Left forelimb (tissue), 1 donor: ENCODE measurements around the gene ZNF385D.

Source experiments
- DNase-seq: peaks from one replicate; pipeline ENCODE4 v3.0.0-alpha.2; 2018; ENCODE audit warnings: low spot score

Gene ZNF385D

GRCh38 chr3:21747966-21748555 lies 2.9 kb downstream of the ZNF385D start:
- no peak for DNase-seq

- no peak for DNase-seq
Observed at GRCh38 chr3:21747376-21747775, 3.6 kb downstream of the ZNF385D start.

GRCh38 chr3:21745966-21746365 lies 5.0 kb downstream of the ZNF385D start:
- DNase-seq, result no peak

- DNase-seq, result no peak
Observed at GRCh38 chr3:21744793-21745192, 6.2 kb downstream of the ZNF385D start.

GRCh38 chr3:21738935-21739702 lies 11.9 kb downstream of the ZNF385D start:
- DNase-seq, result no peak

- DNase-seq, result no peak
Observed at GRCh38 chr3:21738283-21738682, 12.7 kb downstream of the ZNF385D start.

GRCh38 chr3:21734746-21735145 lies 16.3 kb downstream of the ZNF385D start:
- no peak for DNase-seq

GRCh38 chr3:21729888-21730459 lies 21.0 kb downstream of the ZNF385D start:
- no peak for DNase-seq

- DNase-seq, result no peak
Observed at GRCh38 chr3:21729331-21729730, 21.7 kb downstream of the ZNF385D start.

GRCh38 chr3:21722768-21723167 lies 28.2 kb downstream of the ZNF385D start:
- DNase-seq, result no peak

GRCh38 chr3:21722301-21722700 lies 28.7 kb downstream of the ZNF385D start:
- DNase-seq, result no peak

- DNase-seq, result no peak
Observed at GRCh38 chr3:21718943-21719591, 31.9 kb downstream of the ZNF385D start.

GRCh38 chr3:21718161-21718765 lies 32.7 kb downstream of the ZNF385D start:
- no peak for DNase-seq

GRCh38 chr3:21715662-21716061 lies 35.3 kb downstream of the ZNF385D start:
- no peak for DNase-seq

GRCh38 chr3:21705769-21706168 lies 45.2 kb downstream of the ZNF385D start:
- no peak for DNase-seq

GRCh38 chr3:21704796-21705195 lies 46.2 kb downstream of the ZNF385D start:
- DNase-seq, result no peak

GRCh38 chr3:21703291-21703690 lies 47.7 kb downstream of the ZNF385D start:
- no peak for DNase-seq

GRCh38 chr3:21697707-21698106 lies 53.3 kb downstream of the ZNF385D start:
- DNase-seq, result no peak

GRCh38 chr3:21694506-21694905 lies 56.5 kb downstream of the ZNF385D start:
- no peak for DNase-seq

- no peak for DNase-seq
Observed at GRCh38 chr3:21691036-21691435, 60.0 kb downstream of the ZNF385D start.

- no peak for DNase-seq
Observed at GRCh38 chr3:21682206-21682605, 68.8 kb downstream of the ZNF385D start.

- DNase-seq, result no peak
Observed at GRCh38 chr3:21673393-21673792, 77.6 kb downstream of the ZNF385D start.

GRCh38 chr3:21672303-21672702 lies 78.7 kb downstream of the ZNF385D start:
- DNase-seq, result no peak
